Measurements from ENCODE around the gene COX19.
A peak's percentile ranks its signal among the peaks of the same experiment; 100 is the strongest.
"Not testable (repeated sequence)": the region's sequence is repeated elsewhere in the genome, so short reads cannot be mapped to it uniquely, and the experiment has no call there.

The COX19 gene

GRCh38 chr7:939843-940242 lies 35.5 kb downstream of the COX19 start:
- no peak for DNase-seq

- no peak for DNase-seq
These were observed 36.7 kb downstream of the COX19 start for GRCh38 chr7:938546-939185.

- DNase-seq, result no peak
These were observed 37.4 kb downstream of the COX19 start for GRCh38 chr7:937856-938484.

- no peak for DNase-seq
These were observed 38.8 kb downstream of the COX19 start for GRCh38 chr7:936386-937054.

- DNase-seq, result no peak
These were observed 39.4 kb downstream of the COX19 start for GRCh38 chr7:935874-936385.

GRCh38 chr7:935164-935873 lies 40.0 kb downstream of the COX19 start:
- no peak for DNase-seq

GRCh38 chr7:934469-935163 lies 40.7 kb downstream of the COX19 start:
- no peak for DNase-seq

GRCh38 chr7:932651-932975 lies 42.7 kb downstream of the COX19 start:
- no peak for DNase-seq

- no peak for DNase-seq
These were observed 43.3 kb downstream of the COX19 start for GRCh38 chr7:931871-932650.

GRCh38 chr7:930975-931758 lies 44.2 kb downstream of the COX19 start:
- no peak for DNase-seq

- no peak for DNase-seq
These were observed 46.0 kb downstream of the COX19 start for GRCh38 chr7:929311-929711.

- no peak for DNase-seq
These were observed 48.2 kb downstream of the COX19 start for GRCh38 chr7:927031-927671.

- no peak for DNase-seq
These were observed 49.0 kb downstream of the COX19 start for GRCh38 chr7:926061-927030.

- DNase-seq, result peak; percentile 50
These were observed 49.7 kb downstream of the COX19 start for GRCh38 chr7:925601-926000.

GRCh38 chr7:924541-925231 lies 50.7 kb downstream of the COX19 start:
- peak; percentile 36 for DNase-seq

GRCh38 chr7:924042-924441 lies 51.3 kb downstream of the COX19 start:
- DNase-seq, result not testable (repeated sequence)

- peak; percentile 86 for DNase-seq
These were observed 52.0 kb downstream of the COX19 start for GRCh38 chr7:923108-924041.

Data from activated T-cell treated with anti-CD3 and anti-CD28 coated beads for 4 hours (primary cell).